Neutrophil (primary cell): Measurements from ENCODE around the gene ZNF432.

ENCODE experiments used
- H3K27ac ChIP-seq: fragments of 200-600 bp; sonication (generic); 2 replicates; pipeline ENCODE4 v1.5.1; 2016; ENCODE audit warnings: mild to moderate bottlenecking, moderate library complexity
- H3K27me3 ChIP-seq: fragments of 200-600 bp; sonication (generic); 2 replicates; pipeline ENCODE4 v1.6.0; 2016; ENCODE audit warnings: mild to moderate bottlenecking
- H3K36me3 ChIP-seq: fragments of 200-600 bp; sonication (generic); 2 replicates; pipeline ENCODE4 v1.5.1; 2017
- H3K4me1 ChIP-seq, 2 experiments: fragments of 200-600 bp in 1 of 2; sonication (generic) in 1 of 2; 1 replicate in 1 of 2; 2 replicates in 1 of 2; pipeline versions ENCODE4 v1.5.1 to v1.6.1; 2013 to 2016; ENCODE audit warnings: low read depth in 1 of 2, low read length in 1 of 2, mild to moderate bottlenecking in 1 of 2, moderate library complexity in 1 of 2; ENCODE audit not compliant: control insufficient read depth in 1 of 2, insufficient read depth in 1 of 2
- H3K4me3 ChIP-seq, 2 experiments: fragments of 200-600 bp in 1 of 2; sonication (generic) in 1 of 2; 1 replicate in 1 of 2; 2 replicates in 1 of 2; pipeline ENCODE4 v1.5.1; 2013 to 2016; ENCODE audit warnings: low read depth in 1 of 2, low read length in 1 of 2, mild to moderate bottlenecking in 1 of 2, moderate library complexity in 1 of 2
- H3K9me3 ChIP-seq: fragments of 200-600 bp; sonication (generic); 2 replicates; pipeline ENCODE4 v1.5.1; 2016
- TF ChIP-seq, protein P1 (sequence below): fragments of 200-600 bp; sonication (generic); IDR thresholded peaks from 2 replicates; pipeline ENCODE4 v1.5.1; 2016; ENCODE audit warnings: antibody characterized with exemption

ZNF432 gene

DNA sequence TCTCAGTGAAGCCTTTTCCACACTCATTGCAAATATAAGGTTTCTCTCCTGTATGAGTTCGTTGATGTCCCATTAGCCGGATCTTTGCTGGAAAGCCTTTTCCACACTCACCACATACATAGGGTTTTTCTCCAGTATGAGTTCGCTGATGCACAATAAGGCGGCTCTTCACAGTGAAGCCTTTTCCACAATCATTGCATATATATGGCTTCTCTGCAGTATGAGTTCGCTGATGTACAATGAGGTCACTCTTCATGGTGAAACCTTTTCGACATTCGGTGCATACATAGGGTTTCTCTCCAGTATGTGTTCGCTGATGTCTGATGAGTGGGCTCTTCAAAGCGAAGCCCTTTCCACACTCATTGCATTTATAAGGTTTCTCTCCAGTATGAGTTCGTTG lies 55.2 kb downstream of the ZNF432 start:
- no peak overlapping the region for H3K4me3 ChIP-seq

GRCh38 chr19:51986309-51987291 lies 62.0 kb downstream of the ZNF432 start, which contains the start of gene ZNF350:
Gene ZNF350 (minus strand): TSS chr19:51986840. CDS start chr19:51974360, 12,480 bp downstream.
- TF ChIP-seq, protein P1, sequence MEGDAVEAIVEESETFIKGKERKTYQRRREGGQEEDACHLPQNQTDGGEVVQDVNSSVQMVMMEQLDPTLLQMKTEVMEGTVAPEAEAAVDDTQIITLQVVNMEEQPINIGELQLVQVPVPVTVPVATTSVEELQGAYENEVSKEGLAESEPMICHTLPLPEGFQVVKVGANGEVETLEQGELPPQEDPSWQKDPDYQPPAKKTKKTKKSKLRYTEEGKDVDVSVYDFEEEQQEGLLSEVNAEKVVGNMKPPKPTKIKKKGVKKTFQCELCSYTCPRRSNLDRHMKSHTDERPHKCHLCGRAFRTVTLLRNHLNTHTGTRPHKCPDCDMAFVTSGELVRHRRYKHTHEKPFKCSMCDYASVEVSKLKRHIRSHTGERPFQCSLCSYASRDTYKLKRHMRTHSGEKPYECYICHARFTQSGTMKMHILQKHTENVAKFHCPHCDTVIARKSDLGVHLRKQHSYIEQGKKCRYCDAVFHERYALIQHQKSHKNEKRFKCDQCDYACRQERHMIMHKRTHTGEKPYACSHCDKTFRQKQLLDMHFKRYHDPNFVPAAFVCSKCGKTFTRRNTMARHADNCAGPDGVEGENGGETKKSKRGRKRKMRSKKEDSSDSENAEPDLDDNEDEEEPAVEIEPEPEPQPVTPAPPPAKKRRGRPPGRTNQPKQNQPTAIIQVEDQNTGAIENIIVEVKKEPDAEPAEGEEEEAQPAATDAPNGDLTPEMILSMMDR = peak; percentile 6
- Histone ChIP-seq H3K9me3 (peaks cover 17% of the 10 kb centered on the region), H3K4me3 (peak within 1 kb of the TSS; percentile 82 to 90), H3K4me1 (peaks cover 17 to 19% of the 10 kb centered on the region in 2 experiments), H3K27me3 (no peaks in the 10 kb centered on the region), H3K36me3 (no peaks in the 10 kb centered on the region), H3K27ac (peak within 1 kb of the TSS; percentile 83)

More for the DNA sequence above, 55.2 kb downstream of the ZNF432 start:
- no peaks in the 10 kb centered on the region for H3K27me3 ChIP-seq
- peaks cover 65% of the 10 kb centered on the region for H3K9me3 ChIP-seq
- H3K27ac ChIP-seq = no peak overlapping the region
- H3K36me3 ChIP-seq = peaks cover 5% of the 10 kb centered on the region
- TF ChIP-seq, protein P1 = no peak
- H3K4me1 ChIP-seq = no peaks in the 10 kb centered on the region

DNA sequence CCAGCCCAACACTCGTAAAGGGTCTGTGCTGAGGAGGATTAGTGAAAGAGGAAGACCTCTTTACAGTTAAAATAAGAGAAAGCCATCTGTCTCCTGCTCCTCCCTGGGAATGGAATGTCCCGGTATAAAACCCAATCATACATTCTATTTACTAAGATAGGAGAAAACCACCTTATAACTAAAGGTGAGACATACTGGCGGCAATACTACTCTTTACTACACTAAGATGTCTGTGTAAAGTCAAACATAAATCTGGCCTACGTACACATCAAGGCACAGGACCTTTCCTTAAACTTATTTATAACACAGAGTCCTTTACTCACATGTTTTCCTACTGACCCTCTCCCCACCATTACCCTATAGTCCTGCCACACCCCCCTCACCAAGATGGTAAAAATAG lies 65.3 kb downstream of the ZNF432 start:
- Histone ChIP-seq H3K4me1 (peaks cover 38 to 40% of the 10 kb centered on the region in 2 experiments), H3K9me3 (peaks cover 12% of the 10 kb centered on the region), H3K27me3 (no peaks in the 10 kb centered on the region), H3K36me3 (no peaks in the 10 kb centered on the region), H3K27ac (no peak overlapping the region), H3K4me3 (no peak overlapping the region)
- TF ChIP-seq, protein P1 = no peak
